Activated CD4-positive, alpha-beta T cell treated with anti-CD3 and anti-CD28 coated beads, Interleukin-2, Interleukin-6, amounts not matched to agents 100 ng/mL and 50 ng/mL, durations not matched to agents 16 hours and 8 hours (primary cell): ENCODE measurements around the gene ICAM2.

Experiments
- DNase-seq: peaks from one replicate; pipeline ENCODE4 v3.0.0-alpha.2; 2020

The ICAM2 gene

GRCh38 chr17:64020056-64020766 is at the start of gene ICAM2:
ICAM2 (minus strand) TSS chr17:64020633; CDS start chr17:64006691, 13,942 bp downstream.
- DNase-seq: peak; percentile 93

GRCh38 chr17:64070213-64070612 is 49.8 kb upstream of the ICAM2 start:
- DNase-seq: no peak

GRCh38 chr17:64069143-64069542 is 48.7 kb upstream of the ICAM2 start:
- DNase-seq: no peak

GRCh38 chr17:64067657-64068056 is 47.2 kb upstream of the ICAM2 start:
- no peak for DNase-seq

- peak; percentile 51 for DNase-seq
Observed at GRCh38 chr17:64066716-64067115, 46.3 kb upstream of the ICAM2 start.

DNA sequence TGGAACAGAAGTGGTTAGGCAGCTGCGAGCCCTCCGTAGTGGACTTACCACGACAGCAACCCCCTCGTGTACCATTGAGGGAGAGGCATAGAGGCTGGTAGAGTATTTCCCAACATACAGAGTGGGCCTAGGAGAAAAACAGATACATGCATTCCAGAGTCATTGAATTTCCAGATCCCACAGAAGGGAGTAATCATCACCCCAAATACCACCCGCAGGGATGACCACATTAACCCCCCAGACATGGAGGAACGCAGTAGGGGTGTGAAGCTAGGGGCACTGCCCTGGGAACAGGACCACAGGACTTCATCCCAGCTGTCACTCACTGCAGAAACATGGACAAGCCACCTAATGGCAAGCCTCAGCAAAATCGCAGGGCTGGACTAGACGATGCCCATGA is 44.7 kb upstream of the ICAM2 start:
- DNase-seq: no peak

GRCh38 chr17:64064331-64064730 is 43.9 kb upstream of the ICAM2 start:
- DNase-seq: no peak

DNA sequence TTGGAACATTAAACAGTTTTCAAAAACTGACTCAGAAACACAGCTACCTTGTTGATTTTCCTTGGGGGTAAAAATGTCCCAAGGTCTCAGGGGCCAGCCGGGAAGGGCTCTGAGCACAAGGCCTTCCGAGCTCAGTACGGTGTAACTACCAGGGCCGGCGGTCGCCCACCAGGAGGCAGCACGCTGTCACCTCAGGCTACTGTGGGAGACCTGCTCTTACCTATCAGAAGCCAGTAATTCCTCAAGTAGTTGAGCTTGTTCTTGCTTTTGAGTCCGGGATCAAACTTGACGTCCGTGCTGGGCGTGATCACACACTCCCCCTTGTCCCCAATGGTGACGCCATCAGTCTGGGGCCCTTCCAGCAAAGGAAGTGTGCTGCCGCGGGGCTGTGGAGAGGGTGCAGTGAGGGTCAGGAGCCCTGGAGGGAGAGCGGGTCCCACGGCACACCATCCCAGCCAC is 43.4 kb upstream of the ICAM2 start:
- DNase-seq: peak; percentile 53

DNA sequence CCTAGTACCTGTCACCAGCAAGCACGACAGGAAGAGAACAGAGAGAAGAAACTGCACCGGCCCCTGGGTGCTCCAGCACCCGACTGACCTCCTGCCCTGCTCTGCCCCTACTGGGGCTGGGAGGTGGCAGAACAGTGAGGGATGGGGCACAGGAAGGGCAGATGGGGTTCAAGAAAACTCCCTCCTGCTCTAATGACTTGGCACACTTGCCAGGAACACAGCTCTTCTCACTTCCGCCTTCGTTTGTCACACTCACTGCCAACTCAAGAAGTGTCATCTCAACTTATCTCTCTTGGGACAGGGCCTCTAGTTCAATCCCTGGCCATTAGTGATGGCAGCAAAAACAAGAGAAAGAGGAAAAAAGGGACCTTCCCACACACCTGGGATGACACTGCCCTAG is 42.7 kb upstream of the ICAM2 start:
- peak; percentile 41 for DNase-seq

DNA sequence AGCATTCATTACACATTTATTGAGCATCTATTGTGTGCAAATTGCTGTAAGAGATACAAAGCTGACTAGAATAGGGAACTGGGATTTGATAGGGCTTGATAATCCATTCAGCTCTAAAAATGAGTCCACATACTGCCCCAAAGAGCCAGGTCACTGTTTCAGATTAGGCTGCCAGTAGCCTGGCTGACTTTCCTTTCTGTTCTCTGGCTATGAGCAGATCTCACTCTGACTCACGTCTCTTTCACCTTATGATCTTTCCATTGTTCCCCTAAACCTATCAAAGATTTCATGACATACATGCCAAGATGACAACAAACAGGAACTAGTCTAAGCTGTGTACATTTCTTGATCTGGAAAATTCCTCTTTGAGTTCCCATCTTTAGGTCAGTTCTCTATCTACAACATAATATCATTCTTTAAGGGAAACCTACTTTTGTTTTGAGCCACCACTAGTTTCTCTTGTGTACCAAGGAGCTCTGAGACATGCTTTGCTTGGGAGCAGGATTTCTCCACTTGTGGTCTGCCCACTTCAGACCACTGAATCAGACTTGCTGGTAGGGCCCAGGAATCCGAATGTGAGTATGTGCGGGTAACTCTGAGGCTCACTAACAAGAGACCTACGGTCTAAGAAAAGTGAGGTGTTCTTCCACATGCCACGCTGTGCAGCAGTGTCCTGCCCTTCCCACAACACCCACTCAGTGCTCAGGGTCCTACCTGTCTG is 40.9 kb upstream of the ICAM2 start:
- DNase-seq: peak; percentile 78

DNA sequence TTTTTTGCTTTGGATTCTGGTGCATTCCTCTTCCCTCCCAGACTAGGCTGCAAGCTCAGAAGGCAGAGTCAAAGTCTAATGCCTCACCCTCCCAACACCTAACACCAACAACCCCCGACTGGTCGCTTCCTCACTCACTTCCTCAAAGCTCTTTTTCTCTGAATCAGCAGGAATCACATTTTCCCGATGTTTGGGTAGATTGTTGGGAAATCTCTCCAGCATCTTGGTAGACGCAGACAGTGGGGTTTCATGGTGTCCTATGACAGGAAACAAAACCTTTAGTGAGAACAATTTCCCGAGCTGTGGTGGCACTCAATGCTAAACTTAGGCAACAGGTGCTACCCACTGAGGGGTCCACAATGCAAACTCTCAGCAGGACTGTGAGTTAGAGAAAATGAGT is 39.9 kb upstream of the ICAM2 start:
- peak; percentile 34 for DNase-seq

GRCh38 chr17:64059756-64060155 is 39.3 kb upstream of the ICAM2 start:
- DNase-seq: no peak

- no peak for DNase-seq
Observed at GRCh38 chr17:64058621-64059020, 38.2 kb upstream of the ICAM2 start.

DNA sequence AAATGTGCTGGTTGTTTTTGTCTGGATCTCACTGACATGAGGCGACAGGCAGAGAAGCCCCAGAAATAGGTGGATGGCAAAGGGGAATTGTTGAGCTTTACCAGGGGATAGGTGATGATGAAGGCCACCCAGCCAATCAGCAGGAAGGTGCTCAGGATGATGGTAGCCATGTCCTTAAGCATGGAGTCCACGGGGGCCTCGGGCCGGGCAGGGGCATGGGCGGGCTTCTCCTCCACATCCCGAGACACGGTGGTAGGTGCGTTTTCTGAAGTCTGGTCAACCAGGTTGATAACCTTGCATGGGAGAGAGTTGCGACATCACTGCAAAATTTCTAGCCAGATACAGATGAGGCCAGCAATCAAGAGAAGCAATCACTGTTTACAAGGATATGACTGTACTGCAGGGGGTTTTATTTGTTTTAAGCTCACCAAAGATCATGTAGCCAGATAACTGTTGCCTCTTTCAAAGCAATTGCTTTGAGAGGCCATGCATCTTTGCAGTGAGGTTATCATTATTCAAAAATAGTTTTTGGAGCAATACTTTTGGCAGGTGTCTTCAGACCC is 37.3 kb upstream of the ICAM2 start:
- DNase-seq: no peak

DNA sequence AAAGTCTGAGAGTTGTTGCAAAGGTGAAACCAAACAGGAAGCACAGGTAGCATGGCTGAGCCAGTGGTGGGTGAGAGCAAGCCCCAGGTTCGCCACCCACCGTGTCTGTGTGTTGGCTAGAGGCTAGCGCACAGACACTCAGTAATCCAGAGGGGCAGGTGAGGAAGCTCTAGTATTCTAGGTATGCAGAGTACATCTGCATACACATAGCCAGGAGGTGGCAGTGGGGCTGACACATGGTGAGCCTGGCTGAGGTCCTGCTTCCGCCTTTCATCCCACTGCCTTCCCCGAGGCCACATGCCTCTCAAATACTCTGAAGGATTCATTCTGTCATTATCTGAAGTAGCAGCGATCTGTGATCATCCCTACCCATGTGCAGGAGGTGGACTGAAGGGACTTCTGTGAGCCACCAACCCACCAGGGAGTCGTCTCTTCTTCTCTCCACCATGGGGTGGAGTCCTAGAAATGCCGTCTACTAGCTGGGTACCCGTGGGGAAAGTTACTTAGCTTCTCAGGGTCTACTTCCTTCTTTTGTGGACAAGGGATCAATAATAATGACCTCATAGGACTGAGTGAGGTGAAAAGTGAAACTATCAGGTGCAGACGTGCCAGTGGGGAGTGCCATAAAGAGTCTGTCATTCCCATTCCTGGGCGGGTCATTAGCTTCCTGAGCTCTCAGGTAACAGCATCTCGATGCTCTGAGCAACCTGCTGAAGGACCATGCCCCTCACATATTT is 36.0 kb upstream of the ICAM2 start:
- no peak for DNase-seq

- no peak for DNase-seq
Observed at GRCh38 chr17:64055183-64056142, 35.0 kb upstream of the ICAM2 start.

- no peak for DNase-seq
Observed at GRCh38 chr17:64054304-64054703, 33.9 kb upstream of the ICAM2 start.

DNA sequence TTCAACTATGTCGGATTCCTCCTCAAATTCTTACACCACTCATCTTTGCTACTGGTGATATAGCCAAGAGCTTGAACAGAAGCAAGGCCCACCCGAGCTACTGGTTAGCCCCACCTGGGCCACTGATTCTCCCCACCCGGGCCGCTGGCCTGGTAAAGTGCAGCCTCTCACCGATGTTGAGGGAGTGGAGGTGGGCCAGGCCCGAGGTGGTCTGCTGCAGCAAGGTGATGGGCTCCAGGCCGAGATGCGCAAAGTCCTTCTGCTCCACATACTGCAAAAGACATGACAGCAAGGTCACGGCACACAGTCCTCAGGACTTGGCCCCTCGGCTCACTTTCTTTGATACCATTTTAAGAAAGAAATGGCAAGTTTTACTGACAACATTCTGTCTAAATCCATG is 32.7 kb upstream of the ICAM2 start:
- DNase-seq: no peak

DNA sequence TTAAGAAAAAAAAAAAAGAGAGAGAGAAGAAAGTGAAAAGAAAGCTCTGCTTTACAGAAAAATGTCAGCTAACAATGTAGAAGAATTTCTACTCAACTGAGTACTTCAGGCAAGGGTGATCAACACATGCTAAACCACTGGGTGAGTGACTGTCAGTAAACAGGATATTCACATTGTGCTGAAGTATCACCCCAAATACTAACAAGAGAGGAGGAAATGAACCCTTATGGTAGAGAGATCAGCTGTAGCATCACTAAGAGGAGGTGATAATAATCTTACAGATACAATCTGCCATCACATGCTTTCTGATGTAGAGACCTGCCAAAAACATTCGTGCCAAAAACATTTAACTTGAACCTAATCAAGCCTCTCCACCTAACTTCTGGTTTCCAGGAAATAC is 30.7 kb upstream of the ICAM2 start:
- DNase-seq: peak; percentile 60

DNA sequence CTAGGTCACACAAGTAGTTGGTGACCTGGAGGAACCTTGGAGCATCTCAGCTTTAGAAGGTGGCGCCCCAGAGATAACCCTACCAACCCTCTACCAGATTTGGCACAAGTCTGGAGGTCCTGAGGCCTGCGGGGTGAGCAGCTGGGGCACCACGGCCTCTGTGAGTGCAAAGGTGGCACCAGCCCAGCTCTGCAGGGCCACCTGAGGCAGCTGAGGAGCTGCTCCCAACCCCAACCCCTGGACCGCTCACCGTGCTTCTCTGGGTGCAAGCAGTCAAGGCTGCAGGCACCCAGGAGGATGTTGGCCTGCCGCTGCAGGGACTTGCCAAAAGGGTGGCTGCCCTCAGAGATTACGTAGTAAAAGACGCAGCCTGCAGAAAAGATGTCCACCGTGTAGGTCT is 28.4 kb upstream of the ICAM2 start:
- no peak for DNase-seq

DNA sequence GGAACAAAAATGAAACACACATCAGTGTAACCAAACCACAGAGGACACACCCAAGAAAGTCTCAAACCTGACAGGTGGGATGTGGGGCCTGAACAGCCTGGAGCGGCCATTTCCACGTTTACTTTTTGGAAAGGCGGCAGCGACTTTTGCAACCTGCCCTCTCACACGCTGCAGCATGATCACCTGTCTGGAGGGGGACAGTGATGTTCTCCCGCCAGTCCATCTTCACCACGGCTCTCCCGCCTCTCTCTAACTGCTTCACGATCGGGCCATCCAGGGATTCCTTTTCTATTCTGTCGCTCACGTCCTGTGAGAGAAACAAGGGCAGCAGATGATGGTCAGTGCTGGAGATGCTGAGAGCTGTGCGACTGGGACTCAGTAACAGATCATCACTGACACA is 24.7 kb upstream of the ICAM2 start:
- DNase-seq: no peak
